Osteoblast (primary cell): ENCODE data around the gene BRME1. TPM values are rescaled to one million over a fixed set of nuclear protein-coding genes. Genes with fewer than 3 reads are reported as not detected.

Experiments
- DNase-seq: peaks from one replicate; pipeline ENCODE4 v3.0.0; 2011; ENCODE audit warnings: low spot score, mixed read lengths; ENCODE audit not compliant: insufficient read length; ENCODE audit errors: missing footprints
- H2AFZ ChIP-seq: 2 replicates; pipeline ENCODE4 v1.6.0; 2011; ENCODE audit warnings: mild to moderate bottlenecking, low read length
- H3K27ac ChIP-seq: 2 replicates; pipeline ENCODE4 v1.5.1; 2011; ENCODE audit warnings: mild to moderate bottlenecking, low read depth, low read length, moderate library complexity
- H3K27me3 ChIP-seq: 2 replicates; pipeline ENCODE4 v1.6.0; 2012; ENCODE audit warnings: mild to moderate bottlenecking, control low read depth, inconsistent platforms, low read length, moderate library complexity; ENCODE audit not compliant: insufficient read depth
- H3K36me3 ChIP-seq: 2 replicates; pipeline ENCODE4 v1.5.1; 2011; ENCODE audit warnings: mild to moderate bottlenecking, low read length, control low read depth, moderate library complexity; ENCODE audit not compliant: insufficient read depth
- H3K4me1 ChIP-seq: 2 replicates; pipeline ENCODE4 v1.5.1; 2011; ENCODE audit warnings: mild to moderate bottlenecking, low read length, control low read depth, moderate library complexity; ENCODE audit not compliant: insufficient read depth
- H3K4me2 ChIP-seq: 2 replicates; pipeline ENCODE4 v1.6.0; 2011; ENCODE audit warnings: mild to moderate bottlenecking, low read length; ENCODE audit not compliant: insufficient read depth
- H3K4me3 ChIP-seq: fragments of 200-600 bp; sonication (generic); 3 replicates; pipeline ENCODE4 v1.5.1; 2012; ENCODE audit warnings: mild to moderate bottlenecking, low read length, inconsistent platforms; ENCODE audit not compliant: insufficient read depth
- H3K79me2 ChIP-seq: 2 replicates; pipeline ENCODE4 v1.6.0; 2012; ENCODE audit warnings: mild to moderate bottlenecking, low read length, control low read depth, inconsistent platforms; ENCODE audit not compliant: insufficient read depth
- H3K9me3 ChIP-seq: 2 replicates; pipeline ENCODE4 v1.5.1; 2011; ENCODE audit warnings: low read depth, low read length, control low read depth
- H4K20me1 ChIP-seq: 2 replicates; pipeline ENCODE4 v1.6.0; 2012; ENCODE audit warnings: mild to moderate bottlenecking, low read length, control low read depth; ENCODE audit not compliant: insufficient read depth
- total RNA-seq: library from RNA; depleted of rRNA; stranded (reverse); fragments of >200 nt; gene quantifications from 2 replicates; pipeline ENCODE4 v1.2.3, GENCODE V29; 2012
- TF ChIP-seq, protein P1 (sequence below): IDR thresholded peaks from 2 replicates; pipeline ENCODE4 v1.5.1; 2011; ENCODE audit warnings: mild to moderate bottlenecking, low read depth, low read length, moderate library complexity; ENCODE audit errors: extremely low read depth

BRME1 gene
- total RNA-seq, 1 donor: 0.72 TPM

- Histone ChIP-seq H2AFZ (no peak overlapping the region), H3K27ac (no peak overlapping the region)
Measured at GRCh38 chr19:13868663-13869062, 37.3 kb downstream of the BRME1 start.

GRCh38 chr19:13866463-13867046, 39.4 kb downstream of the BRME1 start:
- TF ChIP-seq, protein P1, sequence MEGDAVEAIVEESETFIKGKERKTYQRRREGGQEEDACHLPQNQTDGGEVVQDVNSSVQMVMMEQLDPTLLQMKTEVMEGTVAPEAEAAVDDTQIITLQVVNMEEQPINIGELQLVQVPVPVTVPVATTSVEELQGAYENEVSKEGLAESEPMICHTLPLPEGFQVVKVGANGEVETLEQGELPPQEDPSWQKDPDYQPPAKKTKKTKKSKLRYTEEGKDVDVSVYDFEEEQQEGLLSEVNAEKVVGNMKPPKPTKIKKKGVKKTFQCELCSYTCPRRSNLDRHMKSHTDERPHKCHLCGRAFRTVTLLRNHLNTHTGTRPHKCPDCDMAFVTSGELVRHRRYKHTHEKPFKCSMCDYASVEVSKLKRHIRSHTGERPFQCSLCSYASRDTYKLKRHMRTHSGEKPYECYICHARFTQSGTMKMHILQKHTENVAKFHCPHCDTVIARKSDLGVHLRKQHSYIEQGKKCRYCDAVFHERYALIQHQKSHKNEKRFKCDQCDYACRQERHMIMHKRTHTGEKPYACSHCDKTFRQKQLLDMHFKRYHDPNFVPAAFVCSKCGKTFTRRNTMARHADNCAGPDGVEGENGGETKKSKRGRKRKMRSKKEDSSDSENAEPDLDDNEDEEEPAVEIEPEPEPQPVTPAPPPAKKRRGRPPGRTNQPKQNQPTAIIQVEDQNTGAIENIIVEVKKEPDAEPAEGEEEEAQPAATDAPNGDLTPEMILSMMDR: no peak
- Histone ChIP-seq H3K4me3 (peak overlapping the region; percentile 74), H3K4me1 (peaks cover 6% of the 10 kb centered on the region), H3K79me2 (peaks cover 3% of the 10 kb centered on the region), H4K20me1 (peaks cover 3% of the 10 kb centered on the region), H3K27me3 (peaks cover 8% of the 10 kb centered on the region), H3K4me2 (peak overlapping the region; percentile 89), H3K9me3 (no peaks in the 10 kb centered on the region), H3K27ac (no peak overlapping the region), H2AFZ (peak overlapping the region; percentile 74), H3K36me3 (no peaks in the 10 kb centered on the region)
- peak; percentile 19 for DNase-seq

More at GRCh38 chr19:13868663-13869062, 37.3 kb downstream of the BRME1 start:
- peak; percentile 76 for DNase-seq
- Histone ChIP-seq H3K4me3 (no peak overlapping the region), H3K4me1 (no peaks in the 10 kb centered on the region), H3K36me3 (no peaks in the 10 kb centered on the region), H3K9me3 (no peaks in the 10 kb centered on the region), H3K79me2 (peaks cover 3% of the 10 kb centered on the region), H3K27me3 (peaks cover 8% of the 10 kb centered on the region), H4K20me1 (peaks cover 3% of the 10 kb centered on the region), H3K4me2 (no peak overlapping the region)
- TF ChIP-seq, protein P1: no peak

DNA sequence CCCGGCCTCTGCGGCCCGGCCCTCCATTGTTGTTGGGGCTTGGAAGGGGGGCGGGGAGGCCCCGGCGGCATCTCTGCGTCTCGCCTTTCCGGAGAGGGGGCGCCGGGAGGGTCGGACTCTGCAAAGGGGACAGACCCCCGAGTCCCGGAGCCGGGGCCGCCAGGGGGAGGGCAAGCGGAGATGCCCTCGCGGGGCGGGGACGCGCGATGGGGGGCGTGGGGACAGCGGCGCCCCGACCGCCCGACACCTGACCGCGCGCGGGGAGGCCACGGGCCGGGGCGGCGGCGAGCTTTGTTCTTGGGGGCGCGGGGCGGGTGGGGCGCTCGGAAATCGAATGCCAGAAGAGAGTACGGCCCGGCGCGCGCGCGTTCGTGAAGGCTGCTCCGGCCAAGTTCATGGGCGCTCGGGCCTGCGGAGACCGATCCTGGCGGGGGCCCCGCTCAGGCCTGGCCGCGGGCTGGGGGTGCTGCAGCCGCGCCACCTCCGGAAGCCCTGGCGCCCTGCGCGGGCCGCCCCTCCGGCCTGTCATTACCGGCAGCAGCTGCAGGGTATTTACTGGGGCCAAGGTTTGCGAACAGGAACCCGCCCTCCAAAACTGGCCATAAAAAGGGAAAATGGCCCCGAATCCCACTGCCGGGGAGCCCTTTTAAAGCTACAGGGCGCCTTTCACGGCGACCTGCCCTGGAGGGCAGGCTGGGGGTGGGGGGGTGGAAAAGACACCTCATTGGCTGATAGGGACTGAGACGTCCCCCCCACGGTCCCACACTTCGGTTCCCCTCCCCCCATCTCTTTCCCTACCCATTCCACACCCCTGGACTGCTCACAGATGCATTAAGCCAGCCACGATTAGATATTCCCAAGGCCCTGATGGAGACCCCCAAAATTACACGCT, 40.1 kb downstream of the BRME1 start:
- Histone ChIP-seq H2AFZ (peak overlapping the region; percentile 74), H4K20me1 (peaks cover 3% of the 10 kb centered on the region), H3K27me3 (peaks cover 8% of the 10 kb centered on the region), H3K9me3 (no peaks in the 10 kb centered on the region), H3K4me3 (peak overlapping the region; percentile 74), H3K36me3 (no peaks in the 10 kb centered on the region), H3K4me2 (peak overlapping the region; percentile 89), H3K27ac (no peak overlapping the region), H3K79me2 (peaks cover 3% of the 10 kb centered on the region), H3K4me1 (peaks cover 9% of the 10 kb centered on the region)
- peak; percentile 93 for DNase-seq
- TF ChIP-seq, protein P1: no peak
